GM19025 (cell line): ENCODE data around the gene H2BK1.
A peak's percentile ranks its signal among the peaks of the same experiment; 100 is the strongest.

Experiments used
- ATAC-seq: cut with Tn5 transposase; IDR thresholded peaks from one replicate; pipeline ENCODE4 v1.9.1; 2021; ENCODE audit warnings: mild to moderate bottlenecking, low read depth, moderate library complexity; ENCODE audit not compliant: unreplicated experiment

Gene H2BK1

GRCh38 chr7:151233804-151234203, 23.5 kb upstream of the H2BK1 start:
- no peak for ATAC-seq

- no peak for ATAC-seq
Observed at GRCh38 chr7:151232917-151233701, 22.8 kb upstream of the H2BK1 start.

- ATAC-seq, result peak; percentile 96
Observed at GRCh38 chr7:151232091-151232916, 22.0 kb upstream of the H2BK1 start, which contains the start of gene CHPF2. Gene CHPF2, plus strand, starts transcription at chr7:151232483. Its CDS starts 1,529 bp downstream, at chr7:151234012.

GRCh38 chr7:151231080-151231479, 20.8 kb upstream of the H2BK1 start:
- ATAC-seq, result no peak

GRCh38 chr7:151229249-151229648, 19.0 kb upstream of the H2BK1 start:
- ATAC-seq, result no peak

GRCh38 chr7:151228024-151228866, 18.0 kb upstream of the H2BK1 start:
- ATAC-seq, result no peak

GRCh38 chr7:151226875-151227782, 16.8 kb upstream of the H2BK1 start, which contains the start of gene ABCF2:
Gene ABCF2, minus strand, starts transcription at chr7:151227205. Its CDS starts 747 bp downstream, at chr7:151226458.
- peak; percentile 99 for ATAC-seq

- ATAC-seq, result no peak
Observed at GRCh38 chr7:151226560-151226874, 16.2 kb upstream of the H2BK1 start.

- ATAC-seq, result no peak
Observed at GRCh38 chr7:151225948-151226510, 15.7 kb upstream of the H2BK1 start.

GRCh38 chr7:151223728-151224127, 13.4 kb upstream of the H2BK1 start:
- no peak for ATAC-seq

GRCh38 chr7:151218170-151218569, 7.9 kb upstream of the H2BK1 start:
- no peak for ATAC-seq

- ATAC-seq, result no peak
Observed at GRCh38 chr7:151215396-151215795, 5.1 kb upstream of the H2BK1 start.

- ATAC-seq, result no peak
Observed at GRCh38 chr7:151213826-151214225, 3.5 kb upstream of the H2BK1 start.

GRCh38 chr7:151212626-151213025, 2.3 kb upstream of the H2BK1 start:
- ATAC-seq, result no peak

GRCh38 chr7:151211155-151211772, 976 bp upstream of the H2BK1 start:
- ATAC-seq, result no peak

- no peak for ATAC-seq
Observed at GRCh38 chr7:151209588-151209987, 700 bp downstream of the H2BK1 start.

- ATAC-seq, result no peak
Observed at GRCh38 chr7:151208253-151208862, 1.9 kb downstream of the H2BK1 start.

GRCh38 chr7:151207804-151208203, 2.5 kb downstream of the H2BK1 start:
- no peak for ATAC-seq

GRCh38 chr7:151207315-151207714, 3.0 kb downstream of the H2BK1 start:
- ATAC-seq, result no peak
